ENCODE data around the gene ANKMY1.

Gene ANKMY1

DNA sequence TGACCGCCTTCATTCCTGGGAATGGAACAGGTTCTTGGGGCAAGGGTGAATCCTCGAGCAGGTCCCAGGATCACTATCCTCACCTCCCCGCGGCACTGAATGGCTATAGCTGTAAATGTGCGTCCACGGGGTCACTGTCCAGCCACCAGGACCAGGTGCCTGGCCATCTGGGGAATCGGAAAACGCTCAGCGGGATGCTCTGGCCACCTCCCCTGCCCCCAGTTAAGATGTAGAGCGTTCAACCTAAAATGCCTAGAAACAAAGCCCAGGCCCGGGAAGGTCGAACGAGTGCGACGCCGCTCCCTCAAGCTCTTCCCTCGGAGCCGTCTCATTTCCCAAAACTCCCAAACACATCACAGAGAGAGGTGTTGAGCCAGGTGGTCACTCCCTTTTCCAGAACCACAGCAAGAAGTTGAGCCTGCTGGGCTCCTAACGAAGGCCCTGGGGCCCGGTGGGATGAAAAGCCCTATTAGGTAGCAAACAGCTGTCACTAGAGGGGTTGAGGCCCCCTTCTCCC lies 28.0 kb upstream of the ANKMY1 start:
- Histone ChIP-seq H3K9me3 (ENCODE audit: severe bottlenecking) (no peaks in the 10 kb centered on the region), H3K27me3 (ENCODE audit: insufficient read depth, poor library complexity, severe bottlenecking) (no peaks in the 10 kb centered on the region), H3K36me3 (ENCODE audit: low read depth) (peaks cover 10% of the 10 kb centered on the region; the same call in 1 of the 2 replicates), H3K4me3 (ENCODE audit: severe bottlenecking) (peak overlapping the region; percentile 82), H3K27ac (ENCODE audit: poor library complexity, severe bottlenecking) (peak overlapping the region; percentile 25), H3K4me1 (ENCODE audit: insufficient read depth, poor library complexity, severe bottlenecking) (peaks cover 26% of the 10 kb centered on the region)
- no peak for ATAC-seq (ENCODE audit: low read depth)
- TF ChIP-seq CTCF (IDR thresholded peaks at IDR 0.05; ENCODE audit: poor library complexity, severe bottlenecking): no peak
- no peak for DNase-seq (ENCODE audit: low spot score)

- Histone ChIP-seq H3K27ac (ENCODE audit: poor library complexity, severe bottlenecking) (no peak overlapping the region), H3K4me1 (ENCODE audit: insufficient read depth, poor library complexity, severe bottlenecking) (peaks cover 26% of the 10 kb centered on the region), H3K36me3 (ENCODE audit: low read depth) (peaks cover 10% of the 10 kb centered on the region; the same call in 1 of the 2 replicates), H3K27me3 (ENCODE audit: insufficient read depth, poor library complexity, severe bottlenecking) (no peaks in the 10 kb centered on the region), H3K9me3 (ENCODE audit: severe bottlenecking) (no peaks in the 10 kb centered on the region), H3K4me3 (ENCODE audit: severe bottlenecking) (peak overlapping the region; percentile 82)
- DNase-seq (ENCODE audit: low spot score) (no peak), ATAC-seq (ENCODE audit: low read depth) (no peak)
- TF ChIP-seq CTCF (IDR thresholded peaks at IDR 0.05; ENCODE audit: poor library complexity, severe bottlenecking): no peak
Measured at GRCh38 chr2:240585101-240585500, 27.3 kb upstream of the ANKMY1 start.

DNA sequence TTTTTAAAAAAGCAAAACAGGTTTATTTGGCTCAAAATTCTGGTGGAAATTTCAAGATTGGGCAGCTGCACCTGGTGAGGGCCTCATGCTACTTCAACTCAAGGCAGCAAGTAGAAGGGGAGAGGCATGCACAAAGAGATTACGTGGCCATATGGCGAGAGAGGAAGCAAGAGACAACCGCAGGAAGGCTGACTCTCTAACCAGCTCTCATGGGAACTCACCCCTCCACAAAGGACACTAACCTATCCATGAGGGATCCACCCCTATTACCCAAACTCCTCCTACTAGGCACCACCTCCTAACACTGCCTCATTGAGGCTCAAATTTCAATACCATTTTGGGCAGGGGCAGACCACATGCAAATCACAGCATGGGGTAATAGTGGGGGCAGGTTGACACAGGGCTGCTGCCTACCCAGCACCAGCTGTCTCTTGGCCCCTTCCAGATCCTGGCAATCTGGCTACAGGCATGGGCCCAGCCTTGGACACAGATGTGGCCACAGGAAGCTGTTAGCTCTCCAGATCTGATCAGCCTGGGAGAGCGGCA lies 26.8 kb upstream of the ANKMY1 start:
- DNase-seq (ENCODE audit: low spot score) (no peak), ATAC-seq (ENCODE audit: low read depth) (no peak)
- Histone ChIP-seq H3K36me3 (ENCODE audit: low read depth) (peaks cover 10% of the 10 kb centered on the region; the same call in 1 of the 2 replicates), H3K27ac (ENCODE audit: poor library complexity, severe bottlenecking) (no peak overlapping the region), H3K4me1 (ENCODE audit: insufficient read depth, poor library complexity, severe bottlenecking) (peaks cover 30% of the 10 kb centered on the region), H3K9me3 (ENCODE audit: severe bottlenecking) (no peaks in the 10 kb centered on the region), H3K4me3 (ENCODE audit: severe bottlenecking) (no peak overlapping the region), H3K27me3 (ENCODE audit: insufficient read depth, poor library complexity, severe bottlenecking) (no peaks in the 10 kb centered on the region)
- no peak for TF ChIP-seq CTCF (IDR thresholded peaks at IDR 0.05; ENCODE audit: poor library complexity, severe bottlenecking)

- no peak for DNase-seq (ENCODE audit: low spot score)
- Histone ChIP-seq H3K36me3 (ENCODE audit: low read depth) (peaks cover 10% of the 10 kb centered on the region; the same call in 1 of the 2 replicates), H3K4me3 (ENCODE audit: severe bottlenecking) (no peak overlapping the region), H3K9me3 (ENCODE audit: severe bottlenecking) (no peaks in the 10 kb centered on the region), H3K27me3 (ENCODE audit: insufficient read depth, poor library complexity, severe bottlenecking) (no peaks in the 10 kb centered on the region), H3K4me1 (ENCODE audit: insufficient read depth, poor library complexity, severe bottlenecking) (peaks cover 37% of the 10 kb centered on the region), H3K27ac (ENCODE audit: poor library complexity, severe bottlenecking) (no peak overlapping the region)
- no peak for TF ChIP-seq CTCF (IDR thresholded peaks at IDR 0.05; ENCODE audit: poor library complexity, severe bottlenecking)
- no peak for ATAC-seq (ENCODE audit: low read depth)
Measured at GRCh38 chr2:240583774-240584173, 26.0 kb upstream of the ANKMY1 start.

DNA sequence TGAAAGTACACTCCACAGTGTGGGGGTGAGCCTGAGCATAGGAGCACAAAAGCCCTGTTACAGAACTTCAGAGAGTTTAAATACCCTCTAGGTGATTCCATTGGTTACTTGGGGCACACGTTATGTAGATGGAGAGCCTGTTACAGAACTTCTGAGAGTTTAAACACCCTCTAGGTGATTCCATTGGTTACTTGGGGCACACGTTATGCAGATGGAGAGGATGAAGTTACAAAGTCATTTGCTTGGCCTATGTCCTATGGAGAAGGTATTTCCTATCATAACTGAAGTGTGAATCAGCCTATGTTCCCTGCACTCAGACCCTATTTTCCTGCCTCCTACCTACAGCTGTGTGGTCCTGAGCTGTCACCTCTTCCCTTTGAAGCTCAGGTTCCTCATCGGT lies 25.0 kb upstream of the ANKMY1 start:
- no peaks in the 10 kb centered on the region for H3K9me3 ChIP-seq (ENCODE audit: severe bottlenecking)
- DNase-seq (ENCODE audit: low spot score): no peak
- no peak overlapping the region for H3K4me3 ChIP-seq (ENCODE audit: severe bottlenecking)
- H3K27me3 ChIP-seq (ENCODE audit: insufficient read depth, poor library complexity, severe bottlenecking): no peaks in the 10 kb centered on the region
- H3K4me1 ChIP-seq (ENCODE audit: insufficient read depth, poor library complexity, severe bottlenecking): peaks cover 35% of the 10 kb centered on the region
- peaks cover 14% of the 10 kb centered on the region for H3K36me3 ChIP-seq (ENCODE audit: low read depth)
- ATAC-seq (ENCODE audit: low read depth): no peak
- no peak for TF ChIP-seq CTCF (IDR thresholded peaks at IDR 0.05; ENCODE audit: poor library complexity, severe bottlenecking)
- H3K27ac ChIP-seq (ENCODE audit: poor library complexity, severe bottlenecking): peak overlapping the region; percentile 74

Measured in RWPE2 (cell line).